CMK (cell line): ENCODE data around the gene KCNB1.
"Not testable (repeated sequence)": the region's sequence is repeated elsewhere in the genome, so short reads cannot be mapped to it uniquely, and the experiment has no call there.

ENCODE experiments used
- DNase-seq: peaks from one replicate; pipeline ENCODE4 v3.0.0-alpha.2; 2010; ENCODE audit warnings: low read depth

KCNB1 gene

GRCh38 chr20:49319208-49319809 is 163.2 kb downstream of the KCNB1 start:
- no peak for DNase-seq

- no peak for DNase-seq
These were observed 163.8 kb downstream of the KCNB1 start for GRCh38 chr20:49318430-49319207.

- DNase-seq = no peak
These were observed 164.4 kb downstream of the KCNB1 start for GRCh38 chr20:49318091-49318429.

GRCh38 chr20:49316704-49317103 is 165.8 kb downstream of the KCNB1 start:
- no peak for DNase-seq

GRCh38 chr20:49315580-49315979 is 166.9 kb downstream of the KCNB1 start:
- DNase-seq = no peak

DNA sequence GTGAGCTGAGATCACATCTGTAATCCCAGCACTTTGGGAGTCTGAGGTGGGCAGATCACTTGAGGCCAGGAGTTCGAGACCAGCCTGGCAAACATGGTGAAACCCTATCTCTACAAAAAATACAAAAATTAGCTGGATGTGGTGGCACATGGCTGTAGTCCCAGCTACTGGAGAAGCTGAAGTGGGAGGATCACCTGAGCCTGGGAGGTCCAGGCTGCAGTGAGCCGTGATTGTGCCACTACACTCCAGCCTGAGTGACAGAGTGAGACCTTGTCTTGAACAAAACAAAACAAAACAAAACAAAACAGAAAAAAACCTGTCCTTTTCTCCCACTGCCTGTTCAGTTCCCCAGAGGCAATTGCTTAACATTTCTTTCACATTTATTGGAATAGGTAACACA is 168.4 kb downstream of the KCNB1 start:
- DNase-seq = not testable (repeated sequence)
